NCI-H1105 treated with DMSO at 0.1 percent for 48 hours (cell line): ENCODE measurements around the gene ABI3BP.

ENCODE experiments used
- DNase-seq: peaks from one replicate; lab custom pipeline; 2025; lab: John Stamatoyannopoulos, UW

ABI3BP gene

DNA sequence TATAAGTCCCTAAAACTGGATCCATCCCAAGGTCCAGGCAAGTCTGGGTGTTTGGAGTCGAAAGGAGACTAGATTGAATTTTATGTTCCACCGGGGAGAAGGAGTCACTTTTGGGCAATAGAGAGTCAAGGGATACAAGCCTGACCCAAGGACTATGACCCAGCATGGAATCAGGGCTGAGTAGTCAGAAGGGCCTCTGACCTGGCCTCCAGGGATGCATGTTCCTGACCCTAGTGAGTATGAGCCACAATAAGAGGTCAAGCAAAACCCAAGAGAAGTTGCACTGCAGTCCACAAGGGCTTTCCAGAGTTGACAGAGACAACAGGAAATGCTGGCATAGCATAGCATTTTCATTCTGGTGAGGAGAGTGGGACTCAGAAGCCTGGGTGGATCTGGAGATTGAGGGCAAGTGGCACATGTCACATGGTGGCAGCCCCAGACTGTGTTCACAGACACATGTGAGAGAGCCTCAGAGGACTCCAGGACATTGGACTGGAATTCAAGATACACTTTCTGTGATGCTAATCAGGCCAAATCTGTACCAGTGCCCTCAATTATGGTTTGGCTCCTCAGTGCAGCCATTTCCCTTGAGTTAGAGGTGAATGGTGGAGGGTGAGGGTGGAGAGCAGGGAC is 217.0 kb downstream of the ABI3BP start:
- no peak for DNase-seq

DNA sequence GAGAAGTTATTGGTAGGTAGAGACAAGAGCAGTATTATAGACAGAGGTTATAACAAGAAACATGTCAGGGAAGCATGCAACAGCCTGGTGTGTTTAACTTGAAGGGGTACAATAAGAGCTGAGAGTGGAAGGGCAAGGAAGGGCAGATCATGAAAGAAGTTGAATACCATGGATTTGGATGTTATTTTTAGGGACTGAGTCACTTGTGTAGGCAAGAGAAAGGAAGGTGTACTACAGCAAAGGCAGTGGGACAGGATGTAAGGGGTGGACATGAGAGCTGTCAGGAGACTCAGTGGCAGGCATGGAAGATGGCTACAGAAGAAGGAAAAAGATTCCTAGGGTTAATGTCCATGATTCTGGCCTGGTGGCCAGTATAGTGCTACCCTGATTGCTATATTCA is 217.6 kb downstream of the ABI3BP start:
- DNase-seq, result no peak

DNA sequence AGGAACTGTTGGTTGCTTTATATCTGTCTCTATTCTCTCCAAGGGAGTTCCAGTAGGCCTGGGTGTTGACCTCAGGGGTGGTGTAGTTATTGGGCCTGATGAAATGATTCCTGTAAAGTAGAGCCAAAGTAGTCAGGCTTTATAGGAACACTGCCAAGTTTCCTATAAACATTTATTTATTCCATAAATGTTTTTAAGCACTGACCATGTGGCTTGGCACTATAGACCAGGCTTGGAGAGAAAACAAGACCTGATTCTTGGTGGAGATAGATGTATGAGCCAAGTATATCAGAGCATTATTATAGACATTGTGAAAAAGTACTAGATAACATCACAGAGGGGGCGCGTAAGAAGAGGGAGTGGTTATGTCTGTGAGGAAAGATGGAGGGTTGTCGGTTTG is 218.0 kb downstream of the ABI3BP start:
- no peak for DNase-seq

DNA sequence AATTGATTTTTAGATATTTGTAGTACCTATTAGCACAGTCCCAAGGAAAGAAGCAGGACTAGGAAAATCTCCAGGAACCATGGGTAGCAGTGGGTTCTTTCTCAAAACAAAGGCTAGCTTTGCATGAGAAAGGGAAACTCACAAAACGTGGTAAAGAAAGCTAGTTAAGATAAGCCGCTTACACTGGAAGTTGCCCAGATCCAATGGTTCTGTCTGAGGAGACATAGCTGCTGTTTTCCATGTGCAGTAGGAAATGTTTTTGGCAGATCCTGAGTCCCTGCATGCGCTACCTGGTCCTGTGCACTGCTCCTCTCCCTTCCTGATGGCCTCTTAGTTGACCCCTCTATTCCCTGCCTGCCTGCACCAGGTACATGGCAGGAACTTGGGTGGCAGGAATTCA is 223.5 kb downstream of the ABI3BP start:
- DNase-seq, result no peak

DNA sequence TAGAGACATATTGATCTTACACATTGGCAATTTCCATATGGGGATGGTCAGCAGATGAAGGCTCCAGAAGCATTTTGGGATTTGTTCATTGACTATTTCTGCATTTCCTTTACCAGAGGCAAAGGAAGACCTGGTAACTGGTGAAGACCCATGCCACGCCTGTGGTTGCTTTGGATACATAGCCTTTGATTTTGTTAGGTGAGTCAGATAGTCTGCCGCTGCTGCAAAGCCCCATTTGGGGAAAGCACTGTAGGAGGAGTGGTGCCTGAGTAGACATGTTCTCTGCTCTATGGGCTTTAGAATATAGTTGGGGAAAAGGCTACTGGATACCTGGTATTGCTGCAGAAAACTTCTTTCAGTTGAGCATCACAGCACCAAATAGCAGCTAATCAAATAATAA is 227.2 kb downstream of the ABI3BP start:
- DNase-seq, result no peak

DNA sequence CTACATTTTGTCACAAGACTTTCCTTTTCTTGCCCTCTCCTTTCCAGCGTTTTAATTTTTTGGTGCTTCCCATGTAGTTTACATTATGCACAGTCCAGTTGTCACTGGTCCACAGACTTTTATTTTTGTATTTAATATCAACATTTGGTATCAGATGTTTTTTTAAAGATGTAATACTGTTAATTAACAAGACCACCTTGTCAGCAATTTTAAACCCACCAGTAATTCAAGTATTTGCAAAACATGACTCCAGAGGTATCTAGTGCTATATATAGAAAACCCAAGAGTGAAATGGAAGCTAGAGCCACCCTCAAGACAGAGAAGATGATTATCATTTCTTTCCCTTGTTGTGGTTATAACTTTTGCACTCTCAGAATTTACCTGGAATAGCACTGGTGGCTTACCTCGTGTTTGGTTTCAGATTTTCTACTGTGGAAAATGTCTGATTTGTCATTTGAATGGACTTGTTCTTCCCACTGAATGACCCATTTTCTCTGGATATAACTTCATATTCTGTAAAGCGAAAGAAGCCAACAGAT is 227.7 kb downstream of the ABI3BP start:
- DNase-seq, result no peak

DNA sequence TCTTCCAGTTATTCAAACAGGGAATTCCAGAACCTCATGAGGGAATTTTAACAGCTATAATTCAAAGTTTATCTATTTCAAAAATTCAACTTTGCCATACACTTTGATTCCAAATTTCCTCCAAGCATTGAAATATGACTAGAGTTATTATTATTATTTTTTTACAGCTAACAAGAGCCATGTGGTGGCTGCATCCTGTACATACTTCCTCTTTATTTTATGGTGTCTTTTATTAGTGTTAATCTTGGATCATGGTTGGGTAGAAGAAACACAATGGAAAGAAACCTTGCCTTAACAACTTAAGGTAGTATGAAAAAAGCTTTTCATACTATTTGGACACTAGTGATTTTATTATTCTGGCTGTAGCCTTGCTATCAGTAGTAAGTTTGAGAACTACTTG is 231.3 kb downstream of the ABI3BP start:
- DNase-seq, result no peak

DNA sequence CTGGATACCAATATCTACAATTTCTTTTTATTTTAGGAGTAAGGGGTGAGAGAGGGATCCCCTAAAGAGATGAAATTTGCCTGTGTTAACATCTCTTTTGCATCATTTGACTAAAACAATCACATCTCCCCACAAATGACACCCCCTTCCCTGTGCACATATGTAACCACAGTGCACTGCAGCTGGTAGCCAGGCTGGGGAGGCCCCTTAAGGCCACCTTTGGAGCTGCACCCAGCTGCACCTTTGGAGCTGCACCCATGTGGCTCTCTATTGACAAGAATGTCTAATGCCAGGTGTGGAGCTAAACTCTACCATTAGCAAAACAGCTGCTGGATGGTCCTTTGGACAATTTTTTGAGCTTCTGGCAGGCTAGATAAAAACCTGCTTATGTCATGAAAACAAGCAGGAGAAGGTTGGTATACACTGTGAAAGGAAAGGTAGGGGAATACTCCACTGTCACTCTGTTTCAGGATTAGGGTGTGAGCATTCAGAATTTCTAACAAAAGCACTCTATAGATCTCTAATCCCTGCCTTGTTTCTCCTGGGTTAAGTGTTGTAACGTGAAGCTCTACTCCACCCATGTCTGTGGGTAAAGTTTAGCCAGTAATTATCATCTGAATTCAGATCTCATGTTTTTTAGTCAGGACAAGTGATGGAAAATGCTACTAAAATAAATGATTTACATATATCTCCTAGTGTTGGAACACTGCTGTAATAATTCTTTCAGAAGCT is 231.8 kb downstream of the ABI3BP start:
- DNase-seq, result no peak

DNA sequence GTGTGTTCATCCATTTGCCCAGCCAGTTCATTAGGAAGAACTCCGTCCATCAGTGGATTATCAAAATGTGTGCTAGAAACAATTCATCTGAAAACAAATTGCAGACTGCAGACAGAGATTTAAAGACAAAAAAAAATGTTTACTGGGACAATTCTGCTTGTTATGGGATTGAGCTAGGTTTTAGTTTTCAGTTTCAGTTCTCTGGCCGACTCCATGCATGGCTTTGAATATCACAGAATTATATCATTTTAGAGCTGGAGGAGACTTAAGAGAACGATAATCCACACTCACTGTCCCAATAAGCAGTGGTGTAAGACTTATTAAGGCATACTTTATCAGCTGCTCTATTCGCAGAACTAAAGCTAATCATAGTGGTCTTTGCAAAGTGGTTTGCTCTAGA is 232.8 kb downstream of the ABI3BP start:
- no peak for DNase-seq

DNA sequence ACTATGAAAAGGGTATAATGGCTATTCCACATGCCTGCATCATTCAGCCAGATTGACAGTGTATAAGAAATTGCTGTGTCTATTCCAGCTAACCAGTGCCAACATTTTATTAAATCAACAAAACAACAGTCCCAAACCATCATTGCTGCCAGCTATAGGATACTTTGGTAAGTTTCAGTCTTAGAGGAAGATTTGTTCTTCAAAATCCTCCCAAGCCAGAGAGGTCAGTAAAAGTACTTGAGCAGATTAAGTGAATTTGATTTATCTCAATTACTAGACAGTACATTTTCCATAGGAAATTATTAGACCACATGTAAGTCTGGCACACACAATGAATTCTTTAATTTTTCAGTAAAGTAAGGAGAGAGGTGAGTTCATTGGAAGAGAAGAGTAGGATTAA is 233.3 kb downstream of the ABI3BP start:
- no peak for DNase-seq

DNA sequence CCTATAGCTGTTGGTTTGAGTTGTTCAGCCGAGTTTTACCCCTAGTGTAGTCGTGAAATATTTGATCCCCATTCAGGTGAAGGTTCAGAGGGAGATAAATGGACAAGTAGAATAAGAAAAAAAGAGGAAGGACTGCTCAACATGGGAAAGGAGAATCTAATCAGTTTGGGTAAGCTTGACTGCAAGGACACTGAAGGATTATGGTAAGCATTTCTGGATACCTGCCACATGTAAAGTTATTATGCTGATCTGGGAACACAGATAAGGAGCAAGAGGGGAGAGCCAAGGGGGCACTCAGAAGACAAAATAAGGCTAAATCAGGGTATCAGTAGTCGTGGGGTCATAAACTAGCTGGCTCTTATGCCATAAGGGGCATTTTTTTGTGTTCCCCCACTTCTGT is 234.1 kb downstream of the ABI3BP start:
- DNase-seq, result no peak

DNA sequence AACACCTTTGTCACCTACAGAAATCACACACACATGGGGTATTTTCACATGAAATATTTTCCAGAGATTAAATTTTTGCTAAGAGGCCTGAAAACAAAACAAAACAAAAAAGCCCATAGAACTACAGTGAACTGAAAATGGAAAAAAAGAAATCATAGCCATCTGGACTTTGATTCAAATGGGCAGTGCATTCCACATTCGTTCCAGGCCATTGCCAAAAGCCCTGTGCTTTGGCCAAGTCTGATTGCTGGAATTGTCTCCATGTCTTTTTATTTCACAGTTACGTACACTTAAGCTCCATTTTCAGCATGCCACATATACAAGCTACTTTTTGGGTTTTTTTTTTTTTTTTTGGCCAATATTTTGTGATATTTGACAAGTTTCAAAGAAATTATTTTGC is 236.8 kb downstream of the ABI3BP start:
- no peak for DNase-seq

DNA sequence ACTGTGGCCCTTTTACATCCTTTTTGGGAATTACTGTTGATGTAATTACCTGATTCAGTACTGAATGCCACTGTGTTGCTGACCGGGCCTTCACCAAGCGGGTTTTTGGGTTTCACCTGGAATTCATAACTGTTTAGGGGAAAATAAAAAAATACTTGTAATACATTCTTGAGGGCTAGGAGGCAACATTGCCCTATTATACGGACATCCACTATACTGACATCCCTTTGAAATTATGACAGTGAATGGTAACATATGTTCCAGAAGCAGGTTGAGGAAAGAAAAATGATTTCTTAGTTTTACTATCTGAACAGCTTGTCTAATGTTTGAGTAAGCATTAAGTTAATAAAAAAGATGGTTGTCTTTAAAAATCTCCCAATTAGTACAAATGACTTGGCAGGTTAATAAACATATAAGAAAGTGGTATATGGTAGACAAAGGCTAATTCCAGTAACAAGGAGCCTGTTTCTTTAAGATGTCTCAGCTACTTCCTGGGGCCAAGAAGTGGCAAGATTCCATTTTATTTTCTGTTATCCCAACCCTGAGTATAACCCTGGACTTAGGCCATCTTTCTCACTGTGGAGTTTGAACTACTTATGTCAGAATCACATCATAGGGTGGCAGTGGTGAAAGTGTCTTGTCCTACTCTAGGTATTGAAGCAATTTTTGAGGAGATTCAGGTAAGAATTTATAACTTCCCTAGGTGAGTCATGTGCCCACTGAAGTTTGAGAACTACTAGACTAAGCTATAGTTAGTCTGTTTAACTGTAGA is 238.5 kb downstream of the ABI3BP start:
- no peak for DNase-seq

DNA sequence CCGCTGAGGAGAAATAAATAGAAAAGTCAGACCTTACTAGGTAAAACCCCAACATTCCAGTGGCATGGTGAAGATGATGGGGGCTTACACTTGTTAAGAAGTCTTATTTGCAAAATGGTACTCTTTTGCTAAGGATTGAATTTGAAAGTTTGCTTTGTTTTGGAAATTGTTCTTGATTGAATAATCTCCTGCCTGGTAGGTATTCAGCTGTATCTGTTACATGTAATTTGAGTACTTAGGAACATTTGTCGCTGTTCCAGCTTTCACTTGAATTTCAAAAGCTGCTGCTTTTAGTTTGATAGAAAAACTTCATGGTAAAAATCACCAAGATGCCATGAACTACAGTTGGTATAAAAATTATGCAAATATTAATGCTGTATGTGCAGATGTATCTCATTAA is 239.4 kb downstream of the ABI3BP start:
- DNase-seq, result no peak

DNA sequence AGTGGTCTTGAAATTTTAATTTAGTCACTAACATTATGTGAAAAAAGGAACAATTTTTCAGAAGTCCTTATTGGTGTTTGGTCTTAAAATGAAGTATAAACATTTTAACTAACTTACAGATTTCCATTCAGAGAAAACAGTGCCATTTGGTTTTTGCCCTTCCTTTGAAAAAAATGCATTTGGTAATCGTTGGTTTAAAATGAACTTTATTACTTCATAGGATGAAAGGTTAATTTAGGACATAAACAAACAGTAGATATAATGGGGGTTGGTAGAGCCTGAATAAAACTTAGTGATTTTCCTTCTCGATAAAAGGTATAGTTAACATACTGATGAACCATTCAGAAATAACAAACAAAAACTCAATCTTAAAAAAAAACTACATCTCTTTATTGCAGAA is 244.3 kb downstream of the ABI3BP start:
- no peak for DNase-seq

DNA sequence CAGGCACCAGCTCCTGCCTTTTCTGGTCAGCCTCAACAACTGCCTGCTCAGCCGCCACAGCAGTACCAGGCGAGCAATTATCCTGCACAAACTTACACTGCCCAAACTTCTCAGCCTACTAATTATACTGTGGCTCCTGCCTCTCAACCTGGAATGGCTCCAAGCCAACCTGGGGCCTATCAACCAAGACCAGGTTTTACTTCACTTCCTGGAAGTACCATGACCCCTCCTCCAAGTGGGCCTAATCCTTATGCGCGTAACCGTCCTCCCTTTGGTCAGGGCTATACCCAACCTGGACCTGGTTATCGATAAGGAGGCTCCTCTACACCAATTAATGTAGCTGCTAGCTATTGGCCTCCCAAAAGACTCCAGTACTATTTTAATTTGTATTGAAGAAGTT is 245.0 kb downstream of the ABI3BP start:
- no peak for DNase-seq

DNA sequence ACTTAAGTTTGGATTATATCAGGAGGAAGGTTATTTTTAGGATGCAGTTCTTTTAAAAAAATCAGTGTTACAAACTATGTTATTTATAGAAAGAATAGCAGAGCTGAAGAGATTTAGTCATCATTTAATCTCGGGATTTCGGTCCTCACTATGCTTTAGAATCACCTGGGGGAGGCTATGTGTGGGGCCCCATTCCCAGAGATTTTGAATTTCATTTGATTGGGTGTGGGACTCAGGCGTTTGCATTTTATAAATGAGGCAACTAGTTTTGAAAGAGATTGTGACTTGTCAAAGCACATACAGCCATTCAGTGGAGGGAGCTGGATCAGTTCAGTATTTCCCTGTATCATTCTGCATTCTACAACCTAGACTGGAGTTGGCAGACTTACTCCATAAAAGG is 247.1 kb downstream of the ABI3BP start:
- no peak for DNase-seq

DNA sequence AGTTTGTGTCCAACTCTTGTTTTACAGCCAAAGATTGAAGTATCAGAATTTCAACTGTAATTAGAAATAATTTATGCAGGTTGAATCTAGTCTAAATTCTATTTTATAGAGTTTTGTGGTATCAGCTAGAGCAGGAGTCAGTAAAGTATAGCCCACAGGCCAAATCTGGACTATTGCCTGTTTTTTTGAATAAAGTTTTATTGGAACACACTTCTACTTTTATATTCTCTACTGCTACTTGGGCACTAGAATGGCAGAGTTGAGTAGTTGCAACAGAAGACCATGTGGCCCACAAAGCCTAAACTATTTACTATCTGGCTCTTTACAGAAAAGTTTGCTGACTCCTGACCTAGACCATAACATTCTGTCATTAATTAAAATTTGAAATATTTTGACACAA is 247.6 kb downstream of the ABI3BP start:
- DNase-seq, result no peak

DNA sequence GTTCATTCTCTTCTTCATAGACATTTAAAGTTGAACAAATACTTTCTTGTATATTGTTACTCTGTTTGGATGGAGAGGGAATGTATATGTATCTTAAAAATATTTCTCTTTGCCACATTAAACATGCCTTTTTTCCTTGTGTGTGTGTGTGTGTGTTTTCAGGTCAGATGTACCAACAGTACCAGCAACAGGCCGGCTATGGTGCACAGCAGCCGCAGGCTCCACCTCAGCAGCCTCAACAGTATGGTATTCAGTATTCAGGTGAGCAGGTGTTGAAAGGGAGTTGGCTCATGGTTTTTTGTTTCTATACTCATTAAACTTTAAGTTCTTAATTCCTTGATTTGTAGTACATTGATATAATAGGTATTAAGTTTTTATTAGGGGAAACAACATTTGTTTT is 248.6 kb downstream of the ABI3BP start:
- no peak for DNase-seq

DNA sequence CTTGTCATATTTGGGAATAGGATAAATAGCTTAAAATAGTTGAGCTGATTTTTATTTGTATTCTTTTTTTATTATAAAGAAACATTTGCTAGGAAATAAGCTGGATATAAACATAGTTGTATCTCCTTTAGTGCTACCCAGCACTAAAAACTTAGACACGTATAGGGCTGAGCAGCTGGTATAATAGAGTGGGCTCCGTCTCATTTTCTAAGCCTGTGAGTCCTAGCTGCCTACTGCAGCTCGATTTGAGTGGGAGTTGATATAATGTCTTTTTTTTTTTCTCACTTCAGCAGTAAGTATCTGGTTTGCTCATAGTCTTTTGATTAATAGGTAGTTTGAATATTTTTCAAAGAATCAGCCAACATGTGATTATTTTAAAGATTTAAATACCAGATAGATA is 249.7 kb downstream of the ABI3BP start:
- DNase-seq, result no peak

DNA sequence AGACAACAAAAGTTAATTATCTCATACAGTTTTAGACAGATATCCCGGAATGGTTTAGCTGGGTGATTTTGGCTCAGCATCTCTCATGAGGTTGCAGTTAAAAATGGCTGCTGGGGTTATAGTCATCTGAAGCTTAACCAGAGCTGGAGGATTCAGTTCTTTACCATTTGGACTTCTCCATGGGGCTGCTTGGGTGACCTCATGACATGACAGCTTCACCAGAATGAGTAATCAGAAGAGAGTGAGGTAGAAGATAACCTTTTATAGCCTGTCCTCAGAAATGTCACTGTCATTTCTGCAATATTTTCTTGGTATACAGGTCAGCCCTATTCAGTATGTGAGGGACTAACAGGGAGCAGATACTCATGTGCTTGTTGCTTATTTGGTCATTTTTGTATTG is 253.0 kb downstream of the ABI3BP start:
- DNase-seq, result no peak

DNA sequence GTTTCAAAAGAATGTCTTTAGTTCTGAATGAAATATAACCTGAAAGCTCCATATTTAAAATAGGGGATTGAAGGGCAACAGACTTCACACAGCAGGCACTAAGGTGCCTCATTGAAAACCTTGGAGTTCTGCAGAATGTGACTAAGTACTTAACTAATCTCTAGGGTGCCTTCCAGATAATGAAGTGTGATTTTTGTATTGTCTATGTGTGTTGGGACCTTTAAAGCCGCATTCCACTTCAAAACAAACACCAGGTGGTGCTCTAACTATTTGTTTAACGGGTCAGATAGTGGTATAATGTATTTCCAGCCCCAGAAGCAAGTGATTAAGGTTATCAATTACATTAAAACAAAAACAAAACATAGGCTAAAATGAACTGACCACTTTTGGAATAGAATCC is 255.9 kb downstream of the ABI3BP start:
- peak; percentile 32 for DNase-seq

DNA sequence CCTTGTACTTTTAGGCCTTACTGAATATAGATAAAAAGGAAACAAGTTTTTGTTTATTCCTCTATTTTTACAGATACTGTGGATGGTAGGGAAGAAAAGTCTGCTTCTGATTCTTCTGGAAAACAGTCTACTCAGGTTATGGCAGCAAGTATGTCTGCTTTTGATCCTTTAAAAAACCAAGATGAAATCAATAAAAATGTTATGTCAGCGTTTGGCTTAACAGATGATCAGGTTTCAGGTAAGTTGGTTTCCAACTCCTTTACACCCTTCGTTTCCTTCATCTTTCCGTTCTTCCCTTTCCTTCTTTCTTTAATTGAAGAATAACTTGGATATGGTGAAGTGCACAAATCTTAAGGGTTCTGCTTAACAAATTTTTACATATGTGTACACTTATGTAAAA is 260.8 kb downstream of the ABI3BP start:
- DNase-seq, result no peak
